Umbilical cord (tissue), 2 donors: Measurements from ENCODE around the gene MTMR12. TPM values are rescaled to one million over a fixed set of nuclear protein-coding genes. Genes with fewer than 3 reads are reported as not detected.

ENCODE experiments used
- DNase-seq: peaks from one replicate; pipeline ENCODE4 v3.0.0-alpha.2; 2015; ENCODE audit warnings: low spot score
- total RNA-seq: library from RNA; depleted of rRNA; stranded (reverse); fragments of >200 nt; gene quantifications from one replicate; pipeline ENCODE4 v1.2.3, GENCODE V29; 2014; ENCODE audit warnings: low replicate concordance; ENCODE audit not compliant: insufficient read depth

MTMR12 gene
- total RNA-seq, 1 donor from 2014 or later = 33.9 TPM

GRCh38 chr5:32190095-32190494, 122.6 kb downstream of the MTMR12 start:
- peak; percentile 29 for DNase-seq

- DNase-seq = no peak
Measured at GRCh38 chr5:32187675-32188074, 125.1 kb downstream of the MTMR12 start.

GRCh38 chr5:32182463-32183063, 130.2 kb downstream of the MTMR12 start:
- DNase-seq = no peak

Other genes starting within 250 kb of the MTMR12 start
- gene GOLPH3, start 138.6 kb downstream of the MTMR12 start, total RNA-seq = 99.2 TPM
- gene ZFR, start 131.8 kb upstream of the MTMR12 start, total RNA-seq = 78.7 TPM